PC-9 (cell line): ENCODE results near the gene FAM114A2. TPM values are rescaled to one million over a fixed set of nuclear protein-coding genes. Genes with fewer than 3 reads are reported as not detected.

Source experiments
- BruUV-seq: library from RNA; stranded (reverse); fragments of 400-500 nt; replicated peaks from 2 replicates; lab custom pipeline; 2021; lab: Mats Ljungman, UMichigan
- CTCF ChIA-PET: fragments of 300-600 bp; sonication (Branson Sonifier 250); formaldehyde crosslinking; loops from one replicate; lab custom pipeline; 2022; ENCODE audit warnings: antibody characterized with exemption; lab: Charles Lee
- POLR2A ChIA-PET: fragments of 300-600 bp; sonication (Branson Sonifier 250); formaldehyde crosslinking; loops from one replicate; lab custom pipeline; 2022; ENCODE audit warnings: antibody characterized with exemption; ENCODE audit not compliant: unreplicated experiment; lab: Charles Lee
- DNase-seq, 2 experiments: peaks; one replicate each; pipeline versions ENCODE4 v3.0.0 to v3.0.0-alpha.2; 2015 to 2022; ENCODE audit warnings: mixed read lengths in 1 of 2
- H2AFZ ChIP-seq: fragments of 200-600 bp; sonication (generic); 2 replicates; pipeline ENCODE4 v1.8.1; 2017; ENCODE audit warnings: antibody characterized with exemption
- H3F3A ChIP-seq: fragments of 200-600 bp; sonication (generic); 2 replicates; pipeline ENCODE4 v1.8.1; 2017; ENCODE audit warnings: antibody characterized with exemption, mild to moderate bottlenecking, low read depth; ENCODE audit not compliant: insufficient read depth
- H3K27ac ChIP-seq: fragments of 200-600 bp; sonication (generic); 2 replicates; pipeline ENCODE4 v1.6.1; 2016; ENCODE audit warnings: mixed run types
- H3K27me3 ChIP-seq: fragments of 200-600 bp; sonication (generic); 2 replicates; pipeline ENCODE4 v1.6.1; 2016; ENCODE audit warnings: low read depth, mixed run types; ENCODE audit not compliant: insufficient read depth
- H3K36me3 ChIP-seq: fragments of 200-600 bp; sonication (generic); 2 replicates; pipeline ENCODE4 v1.6.1; 2016; ENCODE audit warnings: low read depth, mixed run types
- H3K4me1 ChIP-seq: fragments of 200-600 bp; sonication (generic); replicated peaks from 2 replicates; pipeline ENCODE4 v1.6.1; 2016; ENCODE audit warnings: mixed run types; ENCODE audit not compliant: insufficient read depth
- H3K4me2 ChIP-seq: fragments of 200-600 bp; sonication (generic); 2 replicates; pipeline ENCODE4 v1.6.1; 2017; ENCODE audit warnings: mixed run types
- H3K4me3 ChIP-seq: fragments of 200-600 bp; sonication (generic); 2 replicates; pipeline ENCODE4 v1.6.1; 2016; ENCODE audit warnings: mixed run types
- H3K79me2 ChIP-seq: fragments of 200-600 bp; sonication (generic); 2 replicates; pipeline ENCODE4 v1.6.1; 2017; ENCODE audit warnings: low read depth, mixed run types
- H3K9me2 ChIP-seq: fragments of 200-600 bp; sonication (generic); 2 replicates; pipeline ENCODE4 v1.8.1; 2017; ENCODE audit warnings: mild to moderate bottlenecking; ENCODE audit not compliant: insufficient read depth
- H3K9me3 ChIP-seq: fragments of 200-600 bp; sonication (generic); 2 replicates; pipeline ENCODE4 v1.8.1; 2016; ENCODE audit warnings: low read depth; ENCODE audit not compliant: insufficient read depth
- H4K20me1 ChIP-seq: fragments of 200-600 bp; sonication (generic); 2 replicates; pipeline ENCODE4 v1.8.1; 2017; ENCODE audit not compliant: insufficient read depth
- CTCF ChIP-seq: fragments of 200-600 bp; sonication (generic); conservative IDR thresholded peaks from 2 replicates; pipeline ENCODE4 v1.6.1; 2017; ENCODE audit warnings: mixed run types, antibody characterized with exemption, mild to moderate bottlenecking, moderate library complexity
- EZH2 ChIP-seq: fragments of 200-600 bp; sonication (generic); IDR thresholded peaks from 2 replicates; pipeline ENCODE4 v1.8.0; 2017; ENCODE audit warnings: antibody characterized with exemption, low read depth
- intact Hi-C: fragments of 100-400 bp; cut with micrococcal nuclease; formaldehyde crosslinking; loops from one replicate; pipeline ENCODE4 v1.10.0; 2022; ENCODE audit not compliant: unreplicated experiment
- total RNA-seq: library from RNA; stranded (reverse); gene quantifications from 2 replicates; pipeline ENCODE4 v1.2.3, GENCODE V29; 2021

FAM114A2 gene
- total RNA-seq, 1 experiment from 2014 or later, result 18.9 TPM

DNA sequence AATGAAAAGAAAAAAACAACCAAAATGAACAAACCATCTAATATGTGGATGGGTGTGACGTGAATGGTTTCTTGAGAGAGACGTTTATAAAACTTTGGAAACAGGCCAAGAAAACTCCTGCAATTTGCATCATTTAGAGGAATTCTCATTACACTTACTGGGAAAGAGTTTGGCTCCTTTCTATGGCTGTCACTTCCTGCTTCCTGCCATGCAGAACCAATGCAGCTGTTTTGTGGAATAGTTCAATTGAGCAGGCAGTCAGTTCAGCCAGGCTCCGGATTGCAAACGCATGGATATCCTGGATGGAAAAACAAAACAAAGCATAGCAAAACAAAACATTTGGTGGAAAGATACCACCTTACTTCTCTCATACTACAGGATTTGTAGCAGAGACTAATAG is 36.6 kb downstream of the FAM114A2 start:
- intact Hi-C loops, result no loop called here
- Histone ChIP-seq H4K20me1 (no peaks in the 10 kb centered on the region), H3K27me3 (no peaks in the 10 kb centered on the region), H3K4me2 (no peak overlapping the region), H3F3A (no peaks in the 10 kb centered on the region), H2AFZ (no peak overlapping the region), H3K79me2 (no peaks in the 10 kb centered on the region), H3K9me3 (no peaks in the 10 kb centered on the region), H3K4me1 (no peaks in the 10 kb centered on the region), H3K36me3 (no peaks in the 10 kb centered on the region), H3K4me3 (no peak overlapping the region), H3K9me2 (no peaks in the 10 kb centered on the region), H3K27ac (no peak overlapping the region)
- POLR2A ChIA-PET, result no interaction called here
- DNase-seq, result no peak
- TF ChIP-seq EZH2, result no peak
- TF ChIP-seq CTCF, result no peak
- CTCF ChIA-PET, result no interaction called here
- no TSS peak for BruUV-seq

DNA sequence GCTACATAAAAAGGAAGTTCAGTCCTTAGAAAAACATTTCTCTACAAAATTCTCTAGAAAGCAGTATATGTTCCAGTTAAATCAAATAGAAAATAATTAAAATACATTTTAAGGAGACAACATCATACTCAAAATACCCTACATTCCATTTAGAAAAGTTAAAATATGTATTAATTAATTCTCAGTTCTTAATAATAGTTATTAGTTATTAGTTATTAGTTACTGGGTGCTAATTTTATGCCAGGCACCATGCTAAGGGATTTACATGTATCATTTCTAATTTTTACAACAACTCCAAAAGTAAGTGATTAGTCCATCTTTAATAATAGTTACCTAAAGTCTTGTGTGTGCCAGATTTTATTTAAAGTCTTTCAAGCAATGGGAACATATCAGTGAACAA is 38.0 kb downstream of the FAM114A2 start:
- DNase-seq, result no peak
- no peaks in the 10 kb centered on the region for H3K79me2 ChIP-seq
- H3K9me2 ChIP-seq, result no peaks in the 10 kb centered on the region
- intact Hi-C loops, result no loop called here
- H3K27ac ChIP-seq, result no peak overlapping the region
- no peaks in the 10 kb centered on the region for H3K36me3 ChIP-seq
- TF ChIP-seq EZH2 (no peak), CTCF (no peak)
- CTCF ChIA-PET, result no interaction called here
- H3K27me3 ChIP-seq, result no peaks in the 10 kb centered on the region
- no peaks in the 10 kb centered on the region for H3K9me3 ChIP-seq
- H3F3A ChIP-seq, result no peaks in the 10 kb centered on the region
- H2AFZ ChIP-seq, result no peak overlapping the region
- H4K20me1 ChIP-seq, result no peaks in the 10 kb centered on the region
- no peak overlapping the region for H3K4me3 ChIP-seq
- H3K4me2 ChIP-seq, result no peak overlapping the region
- POLR2A ChIA-PET, result no interaction called here
- no peaks in the 10 kb centered on the region for H3K4me1 ChIP-seq
- no TSS peak for BruUV-seq

DNA sequence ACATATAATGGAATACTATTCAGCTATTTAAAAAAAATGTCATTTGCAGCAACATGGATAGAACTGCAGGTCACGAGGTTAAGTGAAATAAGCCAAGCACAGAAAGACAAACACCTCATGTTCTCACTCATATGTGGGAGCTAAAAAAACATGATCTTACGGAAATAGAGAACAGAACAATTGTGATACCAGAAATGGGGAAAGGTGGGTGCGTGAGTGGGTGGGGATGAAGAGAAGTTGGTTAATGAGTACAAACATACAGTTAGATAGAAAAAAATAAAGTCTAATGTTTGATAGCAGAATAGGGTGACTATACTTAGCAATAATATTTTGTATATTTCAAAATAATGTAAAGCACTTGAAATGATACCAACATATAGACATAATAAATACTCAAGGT is 38.7 kb downstream of the FAM114A2 start:
- Histone ChIP-seq H3K27ac (no peak overlapping the region), H3K4me1 (no peaks in the 10 kb centered on the region), H3K9me3 (no peaks in the 10 kb centered on the region), H2AFZ (no peak overlapping the region), H3K4me3 (no peak overlapping the region), H3F3A (no peaks in the 10 kb centered on the region), H3K36me3 (no peaks in the 10 kb centered on the region), H3K27me3 (no peaks in the 10 kb centered on the region), H3K9me2 (no peaks in the 10 kb centered on the region), H3K4me2 (no peak overlapping the region), H4K20me1 (no peaks in the 10 kb centered on the region), H3K79me2 (no peaks in the 10 kb centered on the region)
- BruUV-seq, result no TSS peak
- CTCF ChIA-PET, result interaction anchor here (0.6 kb wide), 1 partner anchor 360 kb away, joined by 3 read pairs; no protein-coding TSS in a partner anchor
- TF ChIP-seq CTCF, result no peak
- TF ChIP-seq EZH2, result no peak
- intact Hi-C loops, result no loop called here
- no peak for DNase-seq
- POLR2A ChIA-PET, result no interaction called here
